HG03520 (cell line): ENCODE results near the gene SCARB2.

Source experiments
- ATAC-seq: cut with Tn5 transposase; IDR thresholded peaks from one replicate; pipeline ENCODE4 v1.9.1; 2021; ENCODE audit warnings: mild to moderate bottlenecking, moderate library complexity; ENCODE audit not compliant: unreplicated experiment

The SCARB2 gene

GRCh38 chr4:76232681-76233080 is 19.1 kb upstream of the SCARB2 start:
- no peak for ATAC-seq

DNA sequence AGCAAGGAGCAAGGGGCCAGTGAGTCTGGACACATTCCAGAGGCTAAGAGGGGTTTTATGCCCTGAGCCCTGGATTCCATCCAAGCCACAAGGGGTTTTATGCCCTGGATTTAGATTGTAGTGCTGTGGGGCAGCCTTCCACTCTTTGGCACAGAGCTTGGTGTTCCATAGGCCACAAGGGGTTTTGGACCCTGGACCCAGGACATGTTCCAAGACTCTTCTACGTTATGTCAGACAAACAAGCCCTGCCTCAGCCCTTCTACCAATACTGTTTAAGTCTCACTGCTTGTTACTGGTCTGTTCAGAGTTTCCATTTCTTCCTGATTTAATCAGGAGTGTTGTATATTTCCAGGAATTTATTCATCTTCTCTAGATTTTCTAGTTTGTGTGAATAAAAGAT is 12.8 kb upstream of the SCARB2 start:
- ATAC-seq = no peak

DNA sequence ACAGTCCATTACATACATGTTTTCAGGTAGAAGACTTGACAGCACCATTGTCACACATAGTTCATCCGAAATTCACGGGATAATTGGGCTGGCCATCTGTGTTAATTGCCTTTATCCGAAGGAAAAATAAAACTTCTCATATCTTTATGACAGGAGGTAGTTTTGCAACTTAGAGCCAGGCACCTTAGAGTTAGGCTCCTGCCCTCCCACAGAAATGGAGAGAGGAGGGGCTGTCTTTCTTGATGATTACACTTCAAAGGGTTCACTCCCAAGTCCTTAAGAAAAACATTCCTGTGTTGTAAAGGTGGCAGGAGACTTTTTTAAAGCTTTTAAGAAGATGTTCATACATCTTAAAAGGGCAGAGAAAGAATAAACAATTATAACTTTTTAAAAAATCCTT is 10.5 kb upstream of the SCARB2 start:
- no peak for ATAC-seq

GRCh38 chr4:76219299-76220055 is 5.9 kb upstream of the SCARB2 start:
- ATAC-seq = no peak

DNA sequence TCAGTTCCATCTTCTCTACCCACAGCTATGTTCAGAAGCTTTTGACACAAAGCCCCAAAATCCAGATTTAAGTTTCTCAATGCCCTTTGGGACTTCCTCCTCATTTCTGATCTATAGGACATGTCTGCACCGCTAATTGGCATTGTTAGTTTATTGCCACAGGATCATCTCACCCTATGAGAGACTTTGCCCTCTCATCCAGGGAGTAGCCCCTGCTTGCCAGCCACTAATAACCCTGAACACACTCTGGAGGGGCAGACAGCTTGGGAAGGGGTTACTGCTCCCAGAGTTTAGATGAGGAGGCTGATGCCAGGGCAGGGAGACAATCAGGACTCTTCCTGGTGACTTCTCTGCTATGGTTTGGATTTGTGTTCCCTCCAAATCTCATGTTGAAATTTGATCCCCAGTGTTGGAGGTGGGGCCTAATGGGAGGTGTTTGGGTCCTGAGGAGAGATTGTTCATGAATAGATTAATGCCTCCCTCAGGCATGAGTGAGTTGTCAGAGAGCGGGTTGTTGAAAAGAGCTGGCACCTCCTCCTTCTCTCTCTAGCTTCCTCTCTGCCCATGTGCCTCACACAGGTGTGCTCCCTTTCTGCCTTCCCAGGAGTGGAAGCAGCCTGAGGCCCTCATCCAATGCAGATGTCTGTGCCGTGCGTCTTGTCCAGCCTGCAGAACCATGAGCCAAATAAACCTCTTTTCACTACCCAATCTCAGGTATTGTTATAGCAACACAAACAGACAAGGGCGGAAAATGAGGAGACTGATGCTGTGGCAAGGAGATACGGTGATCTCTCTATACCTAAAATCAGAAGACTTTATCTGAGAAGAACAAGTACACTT is 3.6 kb upstream of the SCARB2 start:
- ATAC-seq = no peak

GRCh38 chr4:76216524-76216923 is 2.9 kb upstream of the SCARB2 start:
- ATAC-seq = no peak

DNA sequence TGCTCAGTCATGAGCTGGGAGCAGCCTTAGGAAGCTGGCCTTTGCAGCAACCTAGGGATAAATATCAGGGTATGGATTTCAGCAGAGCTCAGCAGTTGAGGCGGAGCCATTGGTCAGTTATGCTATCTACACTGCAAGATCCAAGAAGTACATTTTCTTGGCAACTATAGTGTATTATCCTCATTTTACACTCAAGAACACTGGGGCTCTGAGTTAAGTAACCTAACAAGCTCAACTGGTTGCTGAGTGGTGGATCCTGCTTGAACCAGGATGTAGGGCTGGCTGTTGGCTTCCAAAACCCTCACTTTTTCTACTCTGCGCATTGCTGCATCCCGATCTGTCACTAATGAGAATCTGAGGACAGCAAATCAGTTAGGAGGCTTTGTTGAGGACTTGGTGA is 1.5 kb upstream of the SCARB2 start:
- no peak for ATAC-seq

- ATAC-seq = no peak
Observed at GRCh38 chr4:76214177-76214675, 602 bp upstream of the SCARB2 start.

- no peak for ATAC-seq
Observed at GRCh38 chr4:76212851-76213414, 691 bp downstream of the SCARB2 start.

DNA sequence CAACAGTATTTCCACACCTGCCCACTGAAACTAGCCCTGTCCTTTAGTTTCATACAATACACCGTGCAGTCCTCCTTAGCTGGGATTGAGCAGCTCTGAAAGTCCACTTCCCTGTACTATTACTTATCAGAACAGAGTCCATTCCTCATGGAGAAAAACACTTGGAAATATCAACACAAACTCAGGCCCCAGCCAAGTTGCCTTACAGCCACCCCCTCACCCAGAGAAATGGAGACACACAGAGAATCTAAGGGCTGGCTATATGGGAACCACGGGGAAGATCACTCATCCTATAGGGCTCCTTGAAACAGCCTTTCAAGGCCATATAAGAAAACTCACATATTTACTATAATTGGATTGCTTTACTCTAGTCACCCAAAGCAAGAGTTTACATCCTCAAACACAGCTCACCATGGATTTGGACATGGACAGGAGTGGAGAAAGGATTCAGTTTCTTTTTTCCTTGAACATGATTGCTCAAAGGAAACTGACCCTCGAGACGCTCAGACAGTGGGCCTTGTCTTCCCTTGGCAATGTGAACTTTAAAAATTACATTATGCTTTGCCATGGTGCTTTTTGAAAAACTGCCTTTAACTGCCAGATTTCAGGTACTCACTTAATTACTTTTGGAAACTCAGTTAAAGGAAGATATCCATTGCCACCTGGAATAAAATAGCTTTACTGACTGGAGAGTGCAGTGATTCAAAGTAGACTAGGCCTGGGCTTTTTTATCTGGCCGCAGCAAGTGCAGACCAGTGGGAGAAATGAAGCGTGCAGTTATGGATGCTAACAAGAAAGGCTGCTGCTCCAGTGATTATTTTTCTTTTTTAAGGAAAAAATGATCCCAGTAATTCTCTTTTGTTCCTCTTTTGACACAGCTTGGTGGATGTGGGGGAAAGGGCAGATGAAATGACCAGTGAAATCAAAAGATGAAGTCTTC is 1.6 kb downstream of the SCARB2 start:
- ATAC-seq = no peak

DNA sequence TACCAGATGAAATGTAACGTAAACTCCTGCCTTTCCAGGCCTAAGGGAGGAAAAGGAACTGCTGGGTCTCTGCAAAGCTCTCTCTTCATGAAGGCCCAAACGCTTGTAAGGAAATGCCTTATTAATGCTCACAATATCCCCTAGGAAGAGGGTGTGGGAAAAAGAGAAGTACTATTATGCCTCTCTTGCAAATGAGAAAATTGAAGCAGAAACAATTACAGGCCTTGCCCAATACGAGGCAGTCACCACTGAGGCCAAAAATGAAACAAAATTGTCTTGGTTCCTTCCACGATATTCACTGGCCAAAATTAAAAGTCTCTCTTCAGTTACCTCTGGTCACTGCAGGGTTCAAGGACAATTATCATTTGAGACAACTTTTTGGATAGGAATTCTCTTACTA is 3.2 kb downstream of the SCARB2 start:
- ATAC-seq = no peak

DNA sequence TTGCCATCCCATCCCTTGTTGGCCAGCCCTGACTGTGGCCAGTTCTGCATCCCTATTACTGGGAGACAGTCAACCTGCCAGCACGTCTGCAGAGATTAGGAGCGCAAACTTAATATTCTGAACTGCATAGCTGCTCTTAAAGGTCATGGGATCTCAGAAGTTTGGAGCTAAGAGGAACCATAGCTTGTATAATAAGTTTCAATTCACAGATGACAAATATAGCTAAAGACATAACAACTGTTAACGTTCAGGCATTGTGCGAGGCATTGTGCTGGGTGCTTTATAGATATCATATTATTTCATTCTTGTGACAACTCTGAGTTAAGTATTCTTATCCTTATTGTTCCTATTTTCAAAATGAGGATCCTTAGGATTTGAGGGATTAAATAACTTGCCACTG is 3.7 kb downstream of the SCARB2 start:
- ATAC-seq = no peak

- ATAC-seq = no peak
Observed at GRCh38 chr4:76208005-76208765, 5.4 kb downstream of the SCARB2 start.

- ATAC-seq = no peak
Observed at GRCh38 chr4:76207549-76207948, 6.1 kb downstream of the SCARB2 start.

DNA sequence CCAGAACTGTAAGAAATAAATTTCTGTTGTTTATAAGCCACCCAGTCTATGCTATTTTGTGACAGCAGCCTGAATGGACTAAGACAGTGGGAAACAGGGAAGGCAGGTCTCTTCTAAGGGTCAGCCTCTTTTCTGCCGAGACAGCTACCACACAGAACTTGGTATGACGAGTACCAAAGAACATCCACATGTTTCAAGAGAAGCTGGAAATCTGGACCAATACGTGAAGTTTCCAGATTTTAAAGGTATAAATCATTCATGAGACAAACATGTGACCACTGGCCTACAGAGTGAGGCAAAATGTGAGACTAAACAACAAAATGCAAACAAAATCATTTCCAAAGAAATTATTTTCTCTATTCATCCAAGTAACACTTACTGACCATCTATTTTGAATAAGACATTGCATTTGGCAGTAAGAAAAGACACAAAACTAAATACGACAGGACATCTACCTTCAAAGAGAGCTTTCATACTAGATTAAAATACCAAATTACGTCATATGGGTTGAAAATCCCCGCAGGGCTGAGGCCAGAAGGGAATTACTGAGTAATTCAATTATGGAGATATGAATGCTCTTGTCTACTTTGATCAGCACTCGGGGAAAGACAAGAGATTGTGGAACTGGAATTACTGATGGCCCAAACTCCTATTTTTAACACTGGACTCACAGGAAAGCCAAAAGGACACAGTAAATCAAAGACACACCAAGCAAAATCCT is 7.2 kb downstream of the SCARB2 start:
- ATAC-seq = no peak

DNA sequence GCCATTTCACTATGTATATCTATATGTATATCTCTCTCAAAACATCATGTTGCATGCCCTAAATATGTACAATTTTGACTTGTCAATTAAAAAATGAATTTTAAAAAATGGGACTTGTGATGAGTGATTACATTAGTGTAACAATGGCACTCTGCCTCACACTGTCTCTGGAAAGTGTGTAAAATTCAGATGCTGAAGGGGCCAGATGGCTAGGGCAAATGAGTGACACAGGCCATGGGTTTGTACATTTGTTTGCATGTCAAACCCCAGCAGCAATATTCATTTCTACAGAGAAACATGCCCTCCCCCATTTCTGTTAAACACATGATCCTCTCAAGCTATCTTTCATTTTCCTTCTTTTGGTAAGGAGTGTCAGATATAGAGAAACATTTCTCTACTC is 8.1 kb downstream of the SCARB2 start:
- no peak for ATAC-seq

GRCh38 chr4:76204936-76205335 is 8.7 kb downstream of the SCARB2 start:
- ATAC-seq = no peak

- no peak for ATAC-seq
Observed at GRCh38 chr4:76203541-76203940, 10.1 kb downstream of the SCARB2 start.

- no peak for ATAC-seq
Observed at GRCh38 chr4:76201276-76201675, 12.3 kb downstream of the SCARB2 start.
